GM19455 (cell line): ENCODE measurements around the gene SYT5.
"Not testable (repeated sequence)": the region's sequence is repeated elsewhere in the genome, so short reads cannot be mapped to it uniquely, and the experiment has no call there.

Experiments used
- ATAC-seq: cut with Tn5 transposase; IDR thresholded peaks from one replicate; pipeline ENCODE4 v1.9.1; 2021; ENCODE audit not compliant: unreplicated experiment

The SYT5 gene

GRCh38 chr19:55179606-55180484 is at the start of gene SYT5:
SYT5 (minus strand) TSS chr19:55180289; CDS start chr19:55179041, 1,248 bp downstream.
- no peak for ATAC-seq

GRCh38 chr19:55229789-55230182 is 49.7 kb upstream of the SYT5 start:
- ATAC-seq: no peak

GRCh38 chr19:55229145-55229788 is 49.2 kb upstream of the SYT5 start:
- ATAC-seq: no peak

- no peak for ATAC-seq
Measured at GRCh38 chr19:55228403-55229031, 48.4 kb upstream of the SYT5 start, which contains the start of gene TMEM86B. TMEM86B (minus strand) TSS chr19:55228763; CDS start chr19:55228741, 22 bp downstream.

GRCh38 chr19:55228015-55228391 is 47.9 kb upstream of the SYT5 start:
- no peak for ATAC-seq

GRCh38 chr19:55227241-55228014 is 47.3 kb upstream of the SYT5 start:
- no peak for ATAC-seq

GRCh38 chr19:55226788-55227187 is 46.7 kb upstream of the SYT5 start:
- no peak for ATAC-seq

- no peak for ATAC-seq
Measured at GRCh38 chr19:55226273-55226672, 46.2 kb upstream of the SYT5 start.

- no peak for ATAC-seq
Measured at GRCh38 chr19:55225415-55225958, 45.4 kb upstream of the SYT5 start.

GRCh38 chr19:55224679-55225414 is 44.8 kb upstream of the SYT5 start:
- ATAC-seq: not testable (repeated sequence)

GRCh38 chr19:55224038-55224665 is 44.1 kb upstream of the SYT5 start:
- no peak for ATAC-seq

- no peak for ATAC-seq
Measured at GRCh38 chr19:55223291-55224037, 43.4 kb upstream of the SYT5 start.

- no peak for ATAC-seq
Measured at GRCh38 chr19:55220525-55220924, 40.4 kb upstream of the SYT5 start.

- ATAC-seq: no peak
Measured at GRCh38 chr19:55216461-55217198, 36.5 kb upstream of the SYT5 start.

- no peak for ATAC-seq
Measured at GRCh38 chr19:55213547-55213946, 33.5 kb upstream of the SYT5 start.

GRCh38 chr19:55212447-55212846 is 32.4 kb upstream of the SYT5 start:
- no peak for ATAC-seq

GRCh38 chr19:55209693-55210472 is 29.8 kb upstream of the SYT5 start:
- no peak for ATAC-seq
